ENCODE measurements around the gene FCRL4. TPM values are rescaled to one million over a fixed set of nuclear protein-coding genes. Genes with fewer than 3 reads are reported as not detected.

Gene FCRL4
- total RNA-seq, 1 experiment from 2014 or later: not detected

DNA sequence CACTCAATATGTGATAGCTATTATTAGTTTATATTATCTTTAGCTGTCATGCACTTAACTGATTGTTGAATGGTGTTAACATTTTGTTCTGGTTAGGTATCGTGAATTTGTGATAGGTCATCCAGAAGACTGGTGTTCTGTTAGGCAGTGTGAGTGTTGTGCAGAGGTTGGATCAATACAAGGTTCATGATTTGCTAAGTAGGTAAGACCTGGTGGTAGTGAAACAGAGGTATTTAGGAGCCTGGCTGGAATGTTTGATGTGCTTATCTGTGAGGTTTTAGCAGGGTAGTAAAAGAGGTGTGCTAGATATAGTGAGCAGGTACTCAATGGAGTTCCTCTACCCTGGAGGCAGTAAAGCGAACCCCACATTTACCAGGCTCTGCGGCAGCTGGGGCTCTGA lies 20.3 kb upstream of the FCRL4 start:
- Histone ChIP-seq H3K23me2 (ENCODE audit: insufficient read length, low read depth, low read length, poor library complexity, severe bottlenecking) (no peaks in the 10 kb centered on the region), H3K9ac (ENCODE audit: extremely low read depth, insufficient read length, low read length) (no peak overlapping the region), H2AFZ (ENCODE audit: low read length) (no peak overlapping the region), H4K91ac (ENCODE audit: insufficient read length, low read depth, low read length) (no peak overlapping the region), H3K79me2 (ENCODE audit: insufficient read depth, low read length) (no peaks in the 10 kb centered on the region), H4K20me1 (ENCODE audit: control insufficient read depth, insufficient read depth, insufficient read length) (no peaks in the 10 kb centered on the region), H2BK12ac (ENCODE audit: insufficient read length, low read depth, low read length) (no peak overlapping the region), H3K4me2 (ENCODE audit: insufficient read depth, insufficient read length, low read length) (no peak overlapping the region), H4K8ac (replicated peaks; ENCODE audit: insufficient read length, low read depth, low read length) (no peak overlapping the region), H4K5ac (ENCODE audit: insufficient read length, low read depth, low read length) (no peak overlapping the region), H3K14ac (ENCODE audit: insufficient read depth, low read length) (no peak overlapping the region), H3K56ac (ENCODE audit: insufficient read length, low read depth, low read length) (no peak overlapping the region), H3K27me3 (ENCODE audit: insufficient read depth, low read length) (no peaks in the 10 kb centered on the region), H2BK15ac (ENCODE audit: low read depth, low read length) (no peak overlapping the region), H3K79me1 (ENCODE audit: insufficient read depth, low read depth, low read length, poor library complexity, severe bottlenecking) (no peaks in the 10 kb centered on the region), H3K4ac (ENCODE audit: low read depth, low read length) (no peak overlapping the region), H3K23ac (ENCODE audit: insufficient read length, low read depth, low read length) (no peak overlapping the region), H3K9me3 (ENCODE audit: control insufficient read depth, low read depth, low read length) (no peaks in the 10 kb centered on the region), H3K4me1 (ENCODE audit: insufficient read depth, low read length) (no peaks in the 10 kb centered on the region), H3K18ac (ENCODE audit: insufficient read length, low read depth, low read length) (no peak overlapping the region), H2BK120ac (ENCODE audit: low read depth, low read length, poor library complexity, severe bottlenecking) (no peak overlapping the region), H3K27ac (ENCODE audit: insufficient read length, low read depth, low read length) (no peak overlapping the region), H2BK5ac (ENCODE audit: insufficient read length, low read length) (no peak overlapping the region), H3T11ph (ENCODE audit: low read length) (no peak overlapping the region), H2BK20ac (ENCODE audit: low read depth, low read length, poor library complexity, severe bottlenecking) (no peak overlapping the region), H2AK5ac (ENCODE audit: insufficient read length, low read length) (no peak overlapping the region)
- Mint-ChIP-seq H3K27me3 (ENCODE audit: low read depth) (no peaks in the 10 kb centered on the region), H3K27ac (no peak overlapping the region), H3K9me3 (no peaks in the 10 kb centered on the region), H3K4me3 (no peak overlapping the region), H3K36me3 (ENCODE audit: insufficient read depth in 1 of 3, low read depth in 3 of 3) (no peaks in the 10 kb centered on the region), H3K4me1 (no peaks in the 10 kb centered on the region)
- DNase-seq: no peak
- TF ChIP-seq CTCF (conservative IDR thresholded peaks at IDR 0.05): no peak
- WGBS (ENCODE audit: extremely low coverage, insufficient read length, low lambda C conversion rate): no CpG with 5 or more reads among the region's 3 CpGs
